Retinal pigment epithelial cell (primary cell): ENCODE results near the gene XG.
"Not testable (repeated sequence)": the region's sequence is repeated elsewhere in the genome, so short reads cannot be mapped to it uniquely, and the experiment has no call there.

ENCODE experiments used
- DNase-seq: peaks from one replicate; pipeline ENCODE4 v3.0.0-alpha.2; 2010; ENCODE audit warnings: low read depth
- H3K4me3 ChIP-seq: 2 replicates; pipeline ENCODE4 v1.5.1; 2011; ENCODE audit warnings: mild to moderate bottlenecking, low read length, control low read depth, moderate library complexity
- CTCF ChIP-seq: conservative IDR thresholded peaks from 2 replicates; pipeline ENCODE4 v1.5.1; 2011; ENCODE audit warnings: low read depth, low read length, control low read depth, inconsistent platforms

XG gene

GRCh38 chrX:2785538-2785937 lies 33.7 kb downstream of the XG start:
- no peak for TF ChIP-seq CTCF
- no peak overlapping the region for H3K4me3 ChIP-seq
- no peak for DNase-seq

GRCh38 chrX:2788980-2789379 lies 37.1 kb downstream of the XG start:
- H3K4me3 ChIP-seq: no peak overlapping the region
- DNase-seq: no peak
- no peak for TF ChIP-seq CTCF

- DNase-seq: no peak
- H3K4me3 ChIP-seq: no peak overlapping the region
- no peak for TF ChIP-seq CTCF
Measured at GRCh38 chrX:2789569-2789968, 37.7 kb downstream of the XG start.

- no peak for TF ChIP-seq CTCF
- no peak for DNase-seq
- no peak overlapping the region for H3K4me3 ChIP-seq
Measured at GRCh38 chrX:2793752-2794151, 41.9 kb downstream of the XG start.

GRCh38 chrX:2794336-2794735 lies 42.5 kb downstream of the XG start:
- no peak for DNase-seq
- no peak overlapping the region for H3K4me3 ChIP-seq
- TF ChIP-seq CTCF: no peak

GRCh38 chrX:2796808-2797207 lies 45.0 kb downstream of the XG start:
- DNase-seq, H3K4me3 ChIP-seq: not testable (repeated sequence)

GRCh38 chrX:2799369-2799768 lies 47.5 kb downstream of the XG start:
- H3K4me3 ChIP-seq: no peak overlapping the region
- no peak for TF ChIP-seq CTCF
- DNase-seq: no peak

- DNase-seq, H3K4me3 ChIP-seq: not testable (repeated sequence)
Measured at GRCh38 chrX:2799980-2800379, 48.1 kb downstream of the XG start.

GRCh38 chrX:2801223-2801622 lies 49.4 kb downstream of the XG start:
- no peak overlapping the region for H3K4me3 ChIP-seq
- no peak for DNase-seq
- TF ChIP-seq CTCF: no peak

- H3K4me3 ChIP-seq, DNase-seq: not testable (repeated sequence)
Measured at GRCh38 chrX:2802376-2803090, 50.7 kb downstream of the XG start.

- H3K4me3 ChIP-seq: not testable (repeated sequence)
Measured at GRCh38 chrX:2803486-2803885, 51.6 kb downstream of the XG start.

More at GRCh38 chrX:2803486-2803885, 51.6 kb downstream of the XG start:
- DNase-seq: not testable (repeated sequence)
